Breast epithelium (tissue), 4 donors: ENCODE measurements around the gene HSD17B14. TPM values are rescaled to one million over a fixed set of nuclear protein-coding genes. Genes with fewer than 3 reads are reported as not detected.
"Not testable (repeated sequence)": the region's sequence is repeated elsewhere in the genome, so short reads cannot be mapped to it uniquely, and the experiment has no call there.

Experiments used
- DNase-seq, 2 donors: peaks; one replicate each; pipeline ENCODE4 v3.0.0-alpha.2; 2019; ENCODE audit warnings: low spot score in 2 of 2
- H3K27ac ChIP-seq, 2 donors: fragments of 200-600 bp; sonication (generic) in 1 of 2; one replicate each; pipeline ENCODE4 v1.5.1; 2016 to 2019; ENCODE audit warnings: mild to moderate bottlenecking in 1 of 2
- H3K27me3 ChIP-seq, 2 donors: fragments of 200-600 bp; sonication (generic) in 1 of 2; one replicate each; pipeline versions ENCODE4 v1.5.1 to v1.6.0; 2017 to 2019; ENCODE audit warnings: control low read depth in 1 of 2, mild to moderate bottlenecking in 1 of 2
- H3K36me3 ChIP-seq: fragments of 200-600 bp; one replicate; pipeline ENCODE4 v1.5.1; 2019
- H3K4me1 ChIP-seq, 2 donors: fragments of 200-600 bp; sonication (generic); one replicate each; pipeline ENCODE4 v1.5.1; 2016 to 2019; ENCODE audit warnings: control low read depth in 1 of 2
- H3K4me3 ChIP-seq, 3 donors: fragments of 200-600 bp; sonication (generic); 1 replicate in 2 of 3; 2 replicates in 1 of 3; pipeline ENCODE4 v1.5.1; 2016 to 2019; ENCODE audit warnings: mild to moderate bottlenecking in 3 of 3, moderate library complexity in 2 of 3
- H3K9me3 ChIP-seq, 2 donors: fragments of 200-600 bp; sonication (generic) in 1 of 2; one replicate each; pipeline ENCODE4 v1.5.1; 2016 to 2019; ENCODE audit warnings: control low read depth in 1 of 2
- CTCF ChIP-seq, 3 donors: fragments of 450-650 bp; IDR thresholded peaks; one replicate each; pipeline ENCODE4 v1.5.1; 2016 to 2017; ENCODE audit warnings: antibody characterized with exemption in 3 of 3, mild to moderate bottlenecking in 3 of 3, moderate library complexity in 3 of 3
- POLR2A ChIP-seq: fragments of 450-650 bp; IDR thresholded peaks from one replicate; pipeline ENCODE4 v1.6.1; 2016; ENCODE audit warnings: antibody characterized with exemption, mild to moderate bottlenecking, moderate library complexity
- POLR2AphosphoS5 ChIP-seq, 3 donors: sonication (generic); formaldehyde crosslinking; IDR thresholded peaks; one replicate each; pipeline ENCODE4 v1.6.1; 2017; ENCODE audit warnings: antibody characterized with exemption in 3 of 3
- intact Hi-C: fragments of 100-400 bp; cut with DNase I; formaldehyde crosslinking; loops from one replicate; pipeline ENCODE4 v1.15.1; 2023; ENCODE audit warnings: low total_unique reads
- total RNA-seq, 3 donors: library from RNA; depleted of rRNA; stranded (reverse); fragments of >200 nt; gene quantifications; one replicate each; pipeline ENCODE4 v1.1.0, GENCODE V29; 2016

HSD17B14 gene
- 10 to 100 TPM; 13.1 to 18.6 (median 14.6) TPM for total RNA-seq

- H3K27ac ChIP-seq = peak within 1 kb of the TSS; percentile 88 to 91
- TF ChIP-seq CTCF (IDR thresholded peaks at IDR 0.05) = peak in 1 of 3 donors; percentile 20
- TF ChIP-seq POLR2AphosphoS5 (IDR thresholded peaks at IDR 0.05) = no peak
Observed at GRCh38 chr19:48836089-48837017, at the start of gene HSD17B14. Gene HSD17B14 (minus strand): TSS chr19:48836491. CDS start chr19:48836411, 80 bp downstream.

GRCh38 chr19:48883726-48884125, 47.4 kb upstream of the HSD17B14 start:
- Histone ChIP-seq H3K4me3 (no peak overlapping the region), H3K9me3 (no peaks in the 10 kb centered on the region), H3K27ac (no peak overlapping the region), H3K4me1 (no peaks in the 10 kb centered on the region), H3K36me3 (no peaks in the 10 kb centered on the region), H3K27me3 (no peaks in the 10 kb centered on the region)
- TF ChIP-seq CTCF (IDR thresholded peaks at IDR 0.05) (no peak), POLR2AphosphoS5 (IDR thresholded peaks at IDR 0.05) (no peak), POLR2A (no peak)
- intact Hi-C loops = no loop called here
- DNase-seq = no peak

More at GRCh38 chr19:48836089-48837017, at the start of gene HSD17B14:
- DNase-seq = peak in 1 of 2 donors; percentile 67
- intact Hi-C loops = no loop called here
- H3K27me3 ChIP-seq = no peaks in the 10 kb centered on the region
- H3K4me3 ChIP-seq = peak within 1 kb of the TSS; percentile 41 to 69 (median 52)
- no peaks in the 10 kb centered on the region for H3K4me1 ChIP-seq
- H3K36me3 ChIP-seq = no peaks in the 10 kb centered on the region
- H3K9me3 ChIP-seq = no peaks in the 10 kb centered on the region

GRCh38 chr19:48881741-48882657, 45.7 kb upstream of the HSD17B14 start:
- no peak for DNase-seq

GRCh38 chr19:48879696-48880095, 43.4 kb upstream of the HSD17B14 start:
- DNase-seq, intact Hi-C loops, H3K27me3 ChIP-seq, H3K4me3 ChIP-seq, H3K9me3 ChIP-seq, H3K36me3 ChIP-seq: not testable (repeated sequence)
- Histone ChIP-seq H3K4me1 (peaks cover 6 to 10% of the 10 kb centered on the region in 2 donors), H3K27ac (peak overlapping the region in 1 of 2 donors; percentile 32)

More at GRCh38 chr19:48881741-48882657, 45.7 kb upstream of the HSD17B14 start:
- no peaks in the 10 kb centered on the region for H3K36me3 ChIP-seq
- intact Hi-C loops = no loop called here
- no peak overlapping the region for H3K4me3 ChIP-seq
- H3K9me3 ChIP-seq = no peaks in the 10 kb centered on the region
- no peaks in the 10 kb centered on the region for H3K27me3 ChIP-seq
- no peaks in the 10 kb centered on the region for H3K4me1 ChIP-seq
- H3K27ac ChIP-seq = no peak overlapping the region
- no peak for TF ChIP-seq POLR2AphosphoS5 (IDR thresholded peaks at IDR 0.05)
- no peak for TF ChIP-seq POLR2A
- no peak for TF ChIP-seq CTCF (IDR thresholded peaks at IDR 0.05)

- Histone ChIP-seq H3K4me1 (peaks cover 6 to 10% of the 10 kb centered on the region in 2 donors), H3K4me3 (no peak overlapping the region), H3K36me3 (no peaks in the 10 kb centered on the region), H3K27me3 (no peaks in the 10 kb centered on the region), H3K9me3 (no peaks in the 10 kb centered on the region), H3K27ac (no peak overlapping the region)
- intact Hi-C loops = no loop called here
- TF ChIP-seq POLR2AphosphoS5 (IDR thresholded peaks at IDR 0.05) (peak in 1 of 3 donors; percentile 66), POLR2A (no peak)
- no peak for DNase-seq
Observed at GRCh38 chr19:48879025-48879637, 42.8 kb upstream of the HSD17B14 start.
